Fibroblast of lung (primary cell): ENCODE measurements around the gene ACACB. TPM values are rescaled to one million over a fixed set of nuclear protein-coding genes. Genes with fewer than 3 reads are reported as not detected.

Experiments used
- DNase-seq, 2 donors: peaks; one replicate each; pipeline versions ENCODE4 v3.0.0 to v3.0.0-alpha.2; 2010; ENCODE audit warnings: low read depth in 2 of 2
- H2AFZ ChIP-seq: 2 replicates; pipeline ENCODE4 v1.5.1; 2012; ENCODE audit warnings: low read length, control low read depth, inconsistent platforms
- H3K27ac ChIP-seq: 2 replicates; pipeline ENCODE4 v1.5.1; 2011; ENCODE audit warnings: low read length, control low read depth; ENCODE audit not compliant: insufficient read depth
- H3K27me3 ChIP-seq: 2 replicates; pipeline ENCODE4 v1.5.1; 2011; ENCODE audit warnings: mild to moderate bottlenecking, low read length; ENCODE audit not compliant: control insufficient read depth, insufficient read depth
- H3K36me3 ChIP-seq: 2 replicates; pipeline ENCODE4 v1.5.1; 2011; ENCODE audit warnings: low read length; ENCODE audit not compliant: control insufficient read depth, insufficient read depth
- H3K4me1 ChIP-seq: 2 replicates; pipeline ENCODE4 v1.5.1; 2011; ENCODE audit warnings: low read length; ENCODE audit not compliant: control insufficient read depth, insufficient read depth; ENCODE audit errors: extremely low read depth
- H3K4me2 ChIP-seq: 2 replicates; pipeline ENCODE4 v1.5.1; 2011; ENCODE audit warnings: low read length, control low read depth; ENCODE audit not compliant: insufficient read depth; ENCODE audit errors: extremely low read depth
- H3K4me3 ChIP-seq, 4 experiments: fragments of 200-600 bp in 1 of 4; sonication (generic) in 1 of 4; replicated peaks in 1 of 4; 2 replicates each; pipeline ENCODE4 v1.5.1; 2011 to 2016; ENCODE audit warnings: low read length in 4 of 4, low read depth in 3 of 4, mild to moderate bottlenecking in 3 of 4, control low read depth in 2 of 4, inconsistent platforms in 1 of 4, mixed read lengths in 1 of 4; ENCODE audit not compliant: insufficient read depth in 1 of 4; ENCODE audit errors: control extremely low read depth in 1 of 4
- H3K79me2 ChIP-seq: 2 replicates; pipeline ENCODE4 v1.5.1; 2012; ENCODE audit warnings: mild to moderate bottlenecking, low read length, inconsistent platforms; ENCODE audit not compliant: control insufficient read depth, insufficient read depth
- H3K9ac ChIP-seq: 2 replicates; pipeline ENCODE4 v1.5.1; 2011; ENCODE audit warnings: mild to moderate bottlenecking, low read length, control low read depth; ENCODE audit not compliant: insufficient read depth
- H3K9me3 ChIP-seq: 2 replicates; pipeline ENCODE4 v1.5.1; 2012; ENCODE audit warnings: low read depth, low read length; ENCODE audit not compliant: control insufficient read depth, insufficient read depth
- H4K20me1 ChIP-seq: 2 replicates; pipeline ENCODE4 v1.5.1; 2011; ENCODE audit warnings: low read length; ENCODE audit not compliant: control insufficient read depth, insufficient read depth; ENCODE audit errors: extremely low read depth
- EZH2 ChIP-seq: IDR thresholded peaks from 2 replicates; pipeline ENCODE4 v1.5.1; 2012; ENCODE audit warnings: low read length, control low read depth, mild to moderate bottlenecking; ENCODE audit errors: missing control alignments
- polyA plus RNA-seq, 2 donors: library from polyadenylated mRNA; depleted of rRNA in 1 of 2; stranded (reverse) in 1 of 2; unstranded in 1 of 2; fragments of >200 nt; gene quantifications; 2 replicates each; pipeline ENCODE4 v1.2.1, GENCODE V29; 2011 to 2012; ENCODE audit warnings: missing spikeins in 1 of 2
- total RNA-seq: library from RNA; depleted of rRNA; stranded (reverse); fragments of >200 nt; gene quantifications from 2 replicates; pipeline ENCODE4 v1.2.1, GENCODE V29; 2014
- TF ChIP-seq, protein P1 (sequence below), 2 donors: IDR thresholded peaks in 1 of 2; conservative IDR thresholded peaks in 1 of 2; 1 replicate in 1 of 2; 2 replicates in 1 of 2; pipeline ENCODE4 v1.5.1; 2011 to 2012; ENCODE audit warnings: low read length in 2 of 2, control low read depth in 1 of 2, inconsistent platforms in 1 of 2, low read depth in 1 of 2, mild to moderate bottlenecking in 1 of 2

ACACB gene
- total and polyA plus RNA-seq, 2 donors (not counting 1 experiment from before 2014, with no cell fraction given), result 1.5 to 9.1 TPM

DNA sequence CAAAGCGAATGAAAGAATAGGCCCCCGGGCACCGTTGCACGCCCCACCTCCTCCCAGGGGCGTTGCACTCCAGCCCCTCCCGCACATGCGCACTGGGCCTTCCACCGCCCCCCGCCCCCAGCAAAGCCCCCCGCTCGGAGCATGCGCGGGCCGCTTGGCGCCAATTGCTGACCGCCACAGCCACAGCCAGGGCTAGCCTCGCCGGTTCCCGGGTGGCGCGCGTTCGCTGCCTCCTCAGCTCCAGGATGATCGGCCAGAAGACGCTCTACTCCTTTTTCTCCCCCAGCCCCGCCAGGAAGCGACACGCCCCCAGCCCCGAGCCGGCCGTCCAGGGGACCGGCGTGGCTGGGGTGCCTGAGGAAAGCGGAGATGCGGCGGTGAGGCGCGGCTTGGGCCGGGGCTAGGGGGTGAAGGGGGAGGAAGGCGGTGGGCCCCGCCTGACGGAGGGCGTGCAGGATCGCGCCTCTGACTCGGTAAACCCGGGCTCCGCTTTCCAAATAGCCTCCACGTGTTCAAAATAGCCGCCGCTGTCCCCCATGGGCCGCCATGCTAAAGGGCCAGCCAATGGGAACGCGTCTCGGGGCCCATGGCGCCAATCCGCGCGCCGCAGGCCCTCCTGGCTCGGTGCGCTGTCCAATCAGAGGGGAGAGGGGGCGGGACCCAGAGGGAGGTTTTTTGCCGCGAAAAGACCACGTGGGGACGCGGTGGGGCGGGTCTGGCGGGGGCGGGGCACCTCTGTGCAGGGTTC, 18.8 kb upstream of the ACACB start, which contains the start of gene UNG:
UNG (plus strand) TSS at position 163 of the 748 bp plus-strand sequence; CDS start at position 246, 83 bp downstream.
- H3K4me2 ChIP-seq, result peak within 1 kb of the TSS; percentile 86
- TF ChIP-seq, protein P1, sequence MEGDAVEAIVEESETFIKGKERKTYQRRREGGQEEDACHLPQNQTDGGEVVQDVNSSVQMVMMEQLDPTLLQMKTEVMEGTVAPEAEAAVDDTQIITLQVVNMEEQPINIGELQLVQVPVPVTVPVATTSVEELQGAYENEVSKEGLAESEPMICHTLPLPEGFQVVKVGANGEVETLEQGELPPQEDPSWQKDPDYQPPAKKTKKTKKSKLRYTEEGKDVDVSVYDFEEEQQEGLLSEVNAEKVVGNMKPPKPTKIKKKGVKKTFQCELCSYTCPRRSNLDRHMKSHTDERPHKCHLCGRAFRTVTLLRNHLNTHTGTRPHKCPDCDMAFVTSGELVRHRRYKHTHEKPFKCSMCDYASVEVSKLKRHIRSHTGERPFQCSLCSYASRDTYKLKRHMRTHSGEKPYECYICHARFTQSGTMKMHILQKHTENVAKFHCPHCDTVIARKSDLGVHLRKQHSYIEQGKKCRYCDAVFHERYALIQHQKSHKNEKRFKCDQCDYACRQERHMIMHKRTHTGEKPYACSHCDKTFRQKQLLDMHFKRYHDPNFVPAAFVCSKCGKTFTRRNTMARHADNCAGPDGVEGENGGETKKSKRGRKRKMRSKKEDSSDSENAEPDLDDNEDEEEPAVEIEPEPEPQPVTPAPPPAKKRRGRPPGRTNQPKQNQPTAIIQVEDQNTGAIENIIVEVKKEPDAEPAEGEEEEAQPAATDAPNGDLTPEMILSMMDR (conservative IDR thresholded peaks at IDR 0.05 in 1 of 2, IDR thresholded peaks at IDR 0.05 in 1 of 2; ENCODE audit: low read depth in 1 of 2, low read length in 2 of 2), result no peak
- no peak for TF ChIP-seq EZH2
- peak; percentile 89 to 94 for DNase-seq
- peaks cover 1% of the 10 kb centered on the region for H3K36me3 ChIP-seq
- peaks cover 7% of the 10 kb centered on the region for H3K4me1 ChIP-seq
- no peaks in the 10 kb centered on the region for H4K20me1 ChIP-seq
- peak within 1 kb of the TSS; percentile 56 to 80 (median 71) for H3K4me3 ChIP-seq
- peak within 1 kb of the TSS; percentile 50 for H3K27ac ChIP-seq
- H3K27me3 ChIP-seq, result no peaks in the 10 kb centered on the region
- peaks cover 5% of the 10 kb centered on the region for H3K79me2 ChIP-seq
- H3K9me3 ChIP-seq, result no peaks in the 10 kb centered on the region
- peak within 1 kb of the TSS; percentile 70 for H2AFZ ChIP-seq
- H3K9ac ChIP-seq, result peak within 1 kb of the TSS; percentile 60

DNA sequence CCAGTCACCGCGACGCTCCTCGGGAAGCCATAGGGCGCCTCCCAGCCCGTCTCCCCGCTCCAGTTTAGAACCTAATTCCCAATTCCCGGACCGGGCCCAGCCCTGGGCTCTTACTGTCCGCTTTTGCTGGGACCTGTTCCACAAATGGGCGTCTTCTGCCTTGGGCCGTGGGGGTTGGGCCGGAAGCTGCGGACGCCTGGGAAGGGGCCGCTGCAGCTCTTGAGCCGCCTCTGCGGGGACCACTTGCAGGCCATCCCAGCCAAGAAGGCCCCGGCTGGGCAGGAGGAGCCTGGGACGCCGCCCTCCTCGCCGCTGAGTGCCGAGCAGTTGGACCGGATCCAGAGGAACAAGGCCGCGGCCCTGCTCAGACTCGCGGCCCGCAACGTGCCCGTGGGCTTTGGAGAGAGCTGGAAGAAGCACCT, 18.2 kb upstream of the ACACB start:
- Histone ChIP-seq H3K27me3 (no peaks in the 10 kb centered on the region), H4K20me1 (no peaks in the 10 kb centered on the region), H3K4me2 (peak overlapping the region; percentile 86), H3K9ac (peak overlapping the region; percentile 60), H3K79me2 (peaks cover 4% of the 10 kb centered on the region), H3K36me3 (peaks cover 1% of the 10 kb centered on the region), H2AFZ (peak overlapping the region; percentile 70), H3K27ac (peak overlapping the region; percentile 50), H3K9me3 (no peaks in the 10 kb centered on the region), H3K4me1 (peaks cover 4% of the 10 kb centered on the region), H3K4me3 (peak overlapping the region; percentile 56 to 80 (median 69))
- TF ChIP-seq EZH2, result no peak
- TF ChIP-seq, protein P1 (conservative IDR thresholded peaks at IDR 0.05 in 1 of 2, IDR thresholded peaks at IDR 0.05 in 1 of 2; ENCODE audit: low read depth in 1 of 2, low read length in 2 of 2), result no peak
- DNase-seq, result peak; percentile 73 to 77

DNA sequence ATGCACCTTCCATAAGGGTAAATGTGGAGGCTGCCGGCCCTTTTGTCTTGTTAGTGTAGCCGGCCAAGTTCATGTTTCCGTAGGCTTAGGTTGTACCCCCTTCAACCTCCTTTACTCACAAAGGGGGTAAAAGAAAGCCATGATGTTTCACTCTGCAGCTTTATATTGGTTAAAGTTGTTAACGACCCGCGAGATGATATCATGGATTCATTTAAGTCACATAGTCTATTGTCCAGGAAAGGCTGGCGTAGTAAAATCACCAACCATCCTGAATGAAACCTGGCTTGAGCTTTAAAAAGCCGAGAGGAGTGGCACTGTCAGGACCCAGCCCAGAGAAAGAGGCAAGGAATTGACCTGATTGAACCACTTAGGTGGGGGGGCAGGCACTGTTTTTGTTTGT, 17.7 kb upstream of the ACACB start:
- Histone ChIP-seq H3K27me3 (no peaks in the 10 kb centered on the region), H3K4me1 (peaks cover 4% of the 10 kb centered on the region), H3K4me2 (peak overlapping the region; percentile 86), H4K20me1 (no peaks in the 10 kb centered on the region), H3K79me2 (peaks cover 4% of the 10 kb centered on the region), H3K4me3 (peak overlapping the region; percentile 56 to 80 (median 69)), H3K27ac (peak overlapping the region; percentile 50), H3K36me3 (peaks cover 1% of the 10 kb centered on the region), H3K9ac (peak overlapping the region; percentile 60), H2AFZ (peak overlapping the region; percentile 70), H3K9me3 (no peaks in the 10 kb centered on the region)
- DNase-seq, result peak; percentile 21
- no peak for TF ChIP-seq EZH2
- TF ChIP-seq, protein P1 (conservative IDR thresholded peaks at IDR 0.05 in 1 of 2, IDR thresholded peaks at IDR 0.05 in 1 of 2; ENCODE audit: low read depth in 1 of 2, low read length in 2 of 2), result no peak
